HEK293 (cell line): ENCODE results near the gene SOX2.

Experiments used
- CTCF ChIA-PET: fragments of 350-600 bp; formaldehyde crosslinking; extraction: SDS; loops from one replicate; lab custom pipeline; 2021; ENCODE audit warnings: antibody characterized with exemption; lab: Yijun Ruan, JAX
- POLR2A ChIA-PET: fragments of 300-600 bp; formaldehyde crosslinking; extraction: SDS; loops from one replicate; lab custom pipeline; 2020; ENCODE audit warnings: antibody characterized with exemption, inconsistent platforms; lab: Yijun Ruan, JAX
- H3K27ac ChIP-seq: fragments of 200-500 bp; sonication (Bioruptor generic); 2 replicates; pipeline ENCODE4 v1.5.1; 2014; ENCODE audit warnings: low read depth, low read length, control low read depth, inconsistent platforms; ENCODE audit errors: extremely low read depth
- H3K36me3 ChIP-seq, 2 experiments: fragments of 200-500 bp in 1 of 2; sonication (Bioruptor generic) in 1 of 2; 1 replicate in 1 of 2; 2 replicates in 1 of 2; pipeline ENCODE4 v1.5.1; 2014 to 2017; ENCODE audit warnings: inconsistent platforms in 2 of 2, low read length in 2 of 2; ENCODE audit not compliant: control insufficient read depth in 2 of 2, insufficient read depth in 1 of 2
- H3K4me1 ChIP-seq: fragments of 200-500 bp; sonication (Bioruptor generic); 2 replicates; pipeline ENCODE4 v1.5.1; 2014; ENCODE audit warnings: mild to moderate bottlenecking, low read length, inconsistent platforms; ENCODE audit not compliant: control insufficient read depth, insufficient read depth
- H3K4me3 ChIP-seq: 2 replicates; pipeline ENCODE4 v1.5.1; 2011; ENCODE audit warnings: low read depth, mild to moderate bottlenecking, control low read depth, low read length, moderate library complexity
- H3K9me3 ChIP-seq: fragments of 200-500 bp; sonication (Bioruptor generic); 2 replicates; pipeline ENCODE4 v1.5.1; 2014; ENCODE audit warnings: low read depth, low read length, inconsistent platforms; ENCODE audit not compliant: control insufficient read depth, insufficient read depth
- HOXA7 ChIP-seq: sonication (generic); formaldehyde crosslinking; IDR thresholded peaks from 2 replicates; pipeline ENCODE4 v1.8.1; 2022; ENCODE audit warnings: missing genetic modification reagents, borderline replicate concordance
- ZNF146 ChIP-seq: fragments of 450-650 bp; formaldehyde crosslinking; IDR thresholded peaks from 2 replicates; pipeline ENCODE4 v1.5.1; 2016; ENCODE audit warnings: missing biosample characterization, missing genetic modification characterization
- ZNF157 ChIP-seq: fragments of 450-650 bp; formaldehyde crosslinking; IDR thresholded peaks from 2 replicates; pipeline ENCODE4 v1.5.1; 2016; ENCODE audit warnings: missing biosample characterization, missing genetic modification characterization
- ZNF16 ChIP-seq: fragments of 450-650 bp; formaldehyde crosslinking; IDR thresholded peaks from 2 replicates; pipeline ENCODE4 v1.5.1; 2016; ENCODE audit warnings: low read depth, missing biosample characterization, missing genetic modification characterization
- ZNF311 ChIP-seq: fragments of 450-650 bp; formaldehyde crosslinking; IDR thresholded peaks from 2 replicates; pipeline ENCODE4 v1.5.1; 2017; ENCODE audit warnings: missing biosample characterization, missing genetic modification characterization, borderline replicate concordance
- ZNF394 ChIP-seq: fragments of 450-650 bp; formaldehyde crosslinking; IDR thresholded peaks from 2 replicates; pipeline ENCODE4 v1.5.1; 2016; ENCODE audit warnings: missing biosample characterization, missing genetic modification characterization, mild to moderate bottlenecking, moderate library complexity, borderline replicate concordance
- ZSCAN5A ChIP-seq: fragments of 450-650 bp; formaldehyde crosslinking; IDR thresholded peaks from 2 replicates; pipeline ENCODE4 v1.5.1; 2016; ENCODE audit warnings: missing biosample characterization, missing genetic modification characterization
- ZXDB ChIP-seq: fragments of 450-650 bp; formaldehyde crosslinking; IDR thresholded peaks from 2 replicates; pipeline ENCODE4 v1.5.1; 2016; ENCODE audit warnings: missing biosample characterization, missing genetic modification characterization
- TF ChIP-seq, protein P1 (sequence below): fragments of 450-650 bp; formaldehyde crosslinking; IDR thresholded peaks from 2 replicates; pipeline ENCODE4 v1.5.1; 2016; ENCODE audit warnings: missing biosample characterization, missing genetic modification characterization, low read depth
- TF ChIP-seq, protein P2 (sequence below): fragments of 450-650 bp; formaldehyde crosslinking; IDR thresholded peaks from 2 replicates; pipeline ENCODE4 v1.5.1; 2016; ENCODE audit warnings: missing biosample characterization, missing genetic modification characterization

SOX2 gene

DNA sequence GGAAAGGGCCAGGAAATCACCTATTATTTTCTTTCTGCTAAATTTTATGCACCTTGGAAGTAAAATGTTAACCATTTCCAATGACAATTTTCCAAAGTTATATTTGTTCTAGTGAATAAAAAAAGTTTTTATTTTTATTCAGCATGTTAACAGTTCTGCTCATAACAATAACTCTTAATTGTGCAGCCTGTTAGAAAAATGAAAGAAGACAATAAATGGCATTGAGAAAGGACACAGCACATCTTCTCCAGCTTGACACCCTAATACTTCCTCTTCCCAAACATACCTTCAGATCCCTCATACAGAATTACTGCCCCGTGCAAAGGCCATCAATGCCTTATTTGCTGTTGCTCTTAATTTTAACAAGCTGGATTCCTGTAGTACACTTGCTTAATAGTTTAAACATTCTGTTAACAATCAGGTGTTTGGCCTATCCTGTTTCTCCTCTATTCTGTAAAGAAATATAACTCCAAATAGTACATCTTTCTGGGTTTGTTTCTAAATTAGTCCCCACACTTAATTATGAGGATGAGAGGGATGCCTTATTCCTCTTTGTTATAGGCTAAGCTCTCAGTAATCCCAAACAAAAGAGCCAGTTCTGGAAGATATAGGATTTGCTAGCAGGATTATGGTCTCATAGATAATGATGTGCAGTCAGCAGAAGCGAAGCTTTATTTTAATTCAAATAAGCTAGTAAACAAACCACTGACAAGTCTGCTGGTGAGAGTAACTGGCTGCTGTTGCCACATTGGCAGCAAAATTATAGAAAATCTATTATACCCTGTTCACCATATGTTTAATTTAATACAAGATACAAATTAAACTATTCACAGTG lies 19.2 kb upstream of the SOX2 start:
- H3K27ac ChIP-seq: no peak overlapping the region
- POLR2A ChIA-PET: no interaction called here
- no peaks in the 10 kb centered on the region for H3K36me3 ChIP-seq
- H3K4me1 ChIP-seq: no peaks in the 10 kb centered on the region
- H3K9me3 ChIP-seq: no peaks in the 10 kb centered on the region
- no peak for TF ChIP-seq ZNF157
- TF ChIP-seq, protein P1, sequence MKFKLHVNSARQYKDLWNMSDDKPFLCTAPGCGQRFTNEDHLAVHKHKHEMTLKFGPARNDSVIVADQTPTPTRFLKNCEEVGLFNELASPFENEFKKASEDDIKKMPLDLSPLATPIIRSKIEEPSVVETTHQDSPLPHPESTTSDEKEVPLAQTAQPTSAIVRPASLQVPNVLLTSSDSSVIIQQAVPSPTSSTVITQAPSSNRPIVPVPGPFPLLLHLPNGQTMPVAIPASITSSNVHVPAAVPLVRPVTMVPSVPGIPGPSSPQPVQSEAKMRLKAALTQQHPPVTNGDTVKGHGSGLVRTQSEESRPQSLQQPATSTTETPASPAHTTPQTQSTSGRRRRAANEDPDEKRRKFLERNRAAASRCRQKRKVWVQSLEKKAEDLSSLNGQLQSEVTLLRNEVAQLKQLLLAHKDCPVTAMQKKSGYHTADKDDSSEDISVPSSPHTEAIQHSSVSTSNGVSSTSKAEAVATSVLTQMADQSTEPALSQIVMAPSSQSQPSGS (tag by site-specific recombination): no peak
- TF ChIP-seq, all 188 proteins: peak for 0
- H3K4me3 ChIP-seq: no peak overlapping the region
- CTCF ChIA-PET: interaction anchor here (0.6 kb wide), 1 partner anchor 587 kb away, joined by 3 read pairs; no protein-coding TSS in a partner anchor

GRCh38 chr3:181693280-181693679 lies 18.4 kb upstream of the SOX2 start:
- TF ChIP-seq ZSCAN5A (tag by site-specific recombination) (no peak), HOXA7 (CRISPR knock-in tag) (no peak), ZNF16 (tag by site-specific recombination) (no peak), ZXDB (tag by site-specific recombination) (no peak), ZNF394 (tag by site-specific recombination) (no peak), ZNF311 (tag by site-specific recombination) (no peak), ZNF146 (tag by site-specific recombination) (no peak)
- TF ChIP-seq, protein P2, sequence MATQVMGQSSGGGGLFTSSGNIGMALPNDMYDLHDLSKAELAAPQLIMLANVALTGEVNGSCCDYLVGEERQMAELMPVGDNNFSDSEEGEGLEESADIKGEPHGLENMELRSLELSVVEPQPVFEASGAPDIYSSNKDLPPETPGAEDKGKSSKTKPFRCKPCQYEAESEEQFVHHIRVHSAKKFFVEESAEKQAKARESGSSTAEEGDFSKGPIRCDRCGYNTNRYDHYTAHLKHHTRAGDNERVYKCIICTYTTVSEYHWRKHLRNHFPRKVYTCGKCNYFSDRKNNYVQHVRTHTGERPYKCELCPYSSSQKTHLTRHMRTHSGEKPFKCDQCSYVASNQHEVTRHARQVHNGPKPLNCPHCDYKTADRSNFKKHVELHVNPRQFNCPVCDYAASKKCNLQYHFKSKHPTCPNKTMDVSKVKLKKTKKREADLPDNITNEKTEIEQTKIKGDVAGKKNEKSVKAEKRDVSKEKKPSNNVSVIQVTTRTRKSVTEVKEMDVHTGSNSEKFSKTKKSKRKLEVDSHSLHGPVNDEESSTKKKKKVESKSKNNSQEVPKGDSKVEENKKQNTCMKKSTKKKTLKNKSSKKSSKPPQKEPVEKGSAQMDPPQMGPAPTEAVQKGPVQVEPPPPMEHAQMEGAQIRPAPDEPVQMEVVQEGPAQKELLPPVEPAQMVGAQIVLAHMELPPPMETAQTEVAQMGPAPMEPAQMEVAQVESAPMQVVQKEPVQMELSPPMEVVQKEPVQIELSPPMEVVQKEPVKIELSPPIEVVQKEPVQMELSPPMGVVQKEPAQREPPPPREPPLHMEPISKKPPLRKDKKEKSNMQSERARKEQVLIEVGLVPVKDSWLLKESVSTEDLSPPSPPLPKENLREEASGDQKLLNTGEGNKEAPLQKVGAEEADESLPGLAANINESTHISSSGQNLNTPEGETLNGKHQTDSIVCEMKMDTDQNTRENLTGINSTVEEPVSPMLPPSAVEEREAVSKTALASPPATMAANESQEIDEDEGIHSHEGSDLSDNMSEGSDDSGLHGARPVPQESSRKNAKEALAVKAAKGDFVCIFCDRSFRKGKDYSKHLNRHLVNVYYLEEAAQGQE (tag by site-specific recombination): no peak
- TF ChIP-seq, protein P1 (tag by site-specific recombination): no peak
- no peaks in the 10 kb centered on the region for H3K9me3 ChIP-seq
- POLR2A ChIA-PET: no interaction called here
- no peaks in the 10 kb centered on the region for H3K4me1 ChIP-seq
- no peak overlapping the region for H3K4me3 ChIP-seq
- no peaks in the 10 kb centered on the region for H3K36me3 ChIP-seq
- no peak overlapping the region for H3K27ac ChIP-seq
- CTCF ChIA-PET: no interaction called here
